ENCODE results near the gene SAMD9.

Gene SAMD9

DNA sequence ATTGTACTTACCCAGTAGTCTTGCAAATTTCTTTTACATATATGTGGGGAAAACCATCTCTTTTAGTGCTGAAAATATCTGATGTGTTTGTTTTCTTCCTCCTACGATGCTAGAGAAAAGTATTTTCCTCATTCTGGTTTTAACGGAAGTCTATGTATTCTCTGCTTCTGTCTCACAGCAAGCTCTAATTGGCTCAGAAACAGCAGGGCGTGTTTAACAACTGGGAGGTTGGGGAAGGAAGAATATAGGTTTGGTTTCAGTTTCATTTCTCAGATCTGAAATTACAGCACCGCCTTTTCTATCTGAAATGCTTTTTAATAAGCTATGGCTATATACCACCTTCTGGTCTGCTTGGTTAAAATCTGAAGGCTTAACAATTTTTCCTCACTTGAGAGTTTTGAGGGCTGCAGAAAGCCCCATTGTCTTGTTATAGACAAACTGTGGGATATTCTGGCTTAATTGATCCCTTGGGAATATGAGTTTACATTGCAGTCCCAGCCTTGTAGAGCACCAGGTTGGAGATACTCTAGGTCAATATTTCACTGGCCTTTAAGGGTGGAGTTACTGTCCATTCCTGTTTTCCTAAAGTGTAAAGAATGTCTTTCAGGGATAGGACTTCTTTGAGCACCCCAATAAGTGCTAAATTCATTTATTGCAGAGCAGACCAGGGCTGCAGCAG lies at the start of gene SAMD9:
Gene SAMD9 (minus strand): TSS at position 128 of the 679 bp plus-strand sequence. CDS start 11,882 bp downstream, outside the sequence.
- H3K4me1 Mint-ChIP-seq, result peaks cover 35% of the 10 kb centered on the region
- H3K9me3 Mint-ChIP-seq, result peaks cover 5% of the 10 kb centered on the region
- peaks cover 45% of the 10 kb centered on the region for H3K36me3 Mint-ChIP-seq
- peak within 1 kb of the TSS; percentile 86 for H3K27ac Mint-ChIP-seq
- ATAC-seq, result peak; percentile 99
- peak within 1 kb of the TSS; percentile 76 for H3K4me3 Mint-ChIP-seq
- H3K27me3 Mint-ChIP-seq, result no peaks in the 10 kb centered on the region

DNA sequence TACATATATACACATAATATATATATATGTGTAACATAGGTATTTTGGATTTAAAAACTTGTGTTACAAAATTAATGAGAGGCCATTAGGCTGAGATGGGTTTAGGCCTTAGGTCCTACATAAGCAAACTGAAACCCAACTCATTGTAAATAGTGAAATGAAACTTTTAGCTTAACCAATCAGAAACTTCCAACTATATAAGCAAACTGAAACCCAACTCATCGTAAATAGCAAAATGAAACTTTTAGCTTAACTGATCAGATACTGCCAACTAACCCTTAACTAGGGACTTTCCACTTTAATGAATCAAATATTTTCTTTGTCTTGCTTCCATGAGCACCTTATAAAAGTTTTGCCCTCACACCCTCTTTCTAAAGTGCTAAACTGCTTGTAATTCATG lies 47.7 kb upstream of the SAMD9 start:
- H3K36me3 Mint-ChIP-seq, result peaks cover 14% of the 10 kb centered on the region
- peak overlapping the region; percentile 62 for H3K27ac Mint-ChIP-seq
- no peaks in the 10 kb centered on the region for H3K27me3 Mint-ChIP-seq
- H3K4me1 Mint-ChIP-seq, result no peaks in the 10 kb centered on the region
- peak; percentile 90 for ATAC-seq
- H3K9me3 Mint-ChIP-seq, result peaks cover 23% of the 10 kb centered on the region
- no peak overlapping the region for H3K4me3 Mint-ChIP-seq

DNA sequence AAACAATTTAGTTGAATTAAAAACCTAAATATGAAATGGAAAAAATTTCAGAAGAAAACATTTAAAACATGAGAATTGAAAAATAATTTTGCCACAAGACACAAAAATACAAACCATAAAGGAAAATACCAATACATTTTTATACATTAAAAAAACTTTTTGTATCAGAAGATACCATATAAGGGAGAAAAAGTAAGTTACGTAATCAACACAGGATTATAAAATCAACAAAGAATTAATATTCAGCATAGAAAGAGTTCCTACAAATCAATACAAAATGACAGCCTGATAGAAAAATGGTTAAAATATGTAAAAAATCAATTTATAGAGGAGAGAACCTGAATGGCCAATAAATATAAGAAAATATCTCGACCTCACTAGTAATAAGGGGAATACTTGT lies 47.0 kb upstream of the SAMD9 start:
- Mint-ChIP-seq H3K4me1 (no peaks in the 10 kb centered on the region), H3K4me3 (no peak overlapping the region), H3K27me3 (no peaks in the 10 kb centered on the region), H3K36me3 (peaks cover 14% of the 10 kb centered on the region), H3K9me3 (peaks cover 23% of the 10 kb centered on the region), H3K27ac (peak overlapping the region; percentile 62)
- no peak for ATAC-seq

DNA sequence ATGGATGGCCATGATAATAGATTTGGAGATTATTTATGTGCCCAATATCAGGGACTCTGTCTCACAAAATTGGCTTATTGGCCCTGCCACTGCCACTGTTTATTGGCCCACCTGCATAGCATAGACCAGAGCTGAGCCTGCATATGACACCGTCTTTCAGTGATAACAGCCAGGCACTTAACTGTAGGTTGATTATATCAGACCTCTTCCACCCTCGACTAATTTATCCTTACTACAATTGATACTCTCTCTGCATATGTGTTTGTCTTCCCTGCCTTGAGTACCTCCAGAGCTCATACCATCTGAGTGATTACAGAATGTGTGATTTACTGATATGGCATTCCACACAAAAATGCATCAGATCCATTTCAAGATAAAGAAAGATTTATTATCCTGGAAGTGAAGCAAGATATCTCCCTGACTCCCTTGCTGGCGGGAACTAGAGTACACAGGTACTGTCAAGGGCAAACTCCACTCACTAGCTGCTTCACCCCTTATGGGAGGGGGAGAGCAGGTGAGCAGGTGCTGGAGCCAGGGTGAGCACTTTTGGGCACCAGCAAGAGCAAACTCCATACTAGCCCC lies 43.5 kb upstream of the SAMD9 start:
- Mint-ChIP-seq H3K9me3 (peaks cover 10% of the 10 kb centered on the region), H3K27ac (no peak overlapping the region), H3K4me1 (no peaks in the 10 kb centered on the region), H3K27me3 (no peaks in the 10 kb centered on the region), H3K4me3 (no peak overlapping the region), H3K36me3 (no peaks in the 10 kb centered on the region)
- no peak for ATAC-seq

DNA sequence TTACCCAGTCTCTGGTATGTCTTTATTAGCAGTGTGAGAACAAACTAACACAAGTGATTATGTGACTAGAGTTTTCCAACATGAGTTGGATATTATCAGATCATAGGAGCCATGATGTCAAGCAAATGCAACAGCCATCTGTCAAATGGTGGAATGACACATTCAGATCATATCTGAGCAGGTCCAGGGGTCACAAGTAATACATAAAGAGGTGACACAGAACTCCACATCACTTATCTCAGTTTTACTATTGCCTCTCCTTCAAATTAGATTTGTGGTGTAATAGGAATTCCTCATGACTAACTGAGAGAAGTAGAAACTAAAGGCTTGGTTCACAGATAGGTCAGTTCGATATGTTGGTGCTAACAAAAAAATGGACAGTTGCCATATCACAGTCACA lies 42.6 kb upstream of the SAMD9 start:
- H3K27ac Mint-ChIP-seq, result no peak overlapping the region
- peaks cover 10% of the 10 kb centered on the region for H3K9me3 Mint-ChIP-seq
- no peaks in the 10 kb centered on the region for H3K4me1 Mint-ChIP-seq
- no peak for ATAC-seq
- H3K4me3 Mint-ChIP-seq, result no peak overlapping the region
- H3K27me3 Mint-ChIP-seq, result no peaks in the 10 kb centered on the region
- H3K36me3 Mint-ChIP-seq, result no peaks in the 10 kb centered on the region

DNA sequence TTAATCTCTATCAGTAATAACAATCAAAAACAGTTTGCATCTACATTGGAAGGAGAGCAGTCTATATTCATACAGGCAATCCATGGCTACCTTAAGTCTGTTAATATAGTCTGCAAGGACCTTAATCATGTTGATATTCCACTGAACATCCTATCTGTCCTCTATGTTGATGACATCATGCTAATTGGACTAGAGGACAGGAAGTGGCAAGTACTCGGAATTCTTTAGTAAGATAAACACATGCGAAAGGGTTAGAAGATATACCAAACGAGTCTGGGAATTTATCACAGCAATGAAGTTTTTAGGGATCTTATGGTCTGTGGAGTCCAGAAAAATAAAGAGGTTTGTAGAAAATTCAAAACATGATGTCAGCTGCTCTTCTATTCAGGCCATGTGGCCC lies 41.7 kb upstream of the SAMD9 start:
- no peak overlapping the region for H3K27ac Mint-ChIP-seq
- H3K4me1 Mint-ChIP-seq, result no peaks in the 10 kb centered on the region
- peaks cover 10% of the 10 kb centered on the region for H3K9me3 Mint-ChIP-seq
- H3K4me3 Mint-ChIP-seq, result no peak overlapping the region
- no peaks in the 10 kb centered on the region for H3K27me3 Mint-ChIP-seq
- ATAC-seq, result no peak
- H3K36me3 Mint-ChIP-seq, result no peaks in the 10 kb centered on the region

DNA sequence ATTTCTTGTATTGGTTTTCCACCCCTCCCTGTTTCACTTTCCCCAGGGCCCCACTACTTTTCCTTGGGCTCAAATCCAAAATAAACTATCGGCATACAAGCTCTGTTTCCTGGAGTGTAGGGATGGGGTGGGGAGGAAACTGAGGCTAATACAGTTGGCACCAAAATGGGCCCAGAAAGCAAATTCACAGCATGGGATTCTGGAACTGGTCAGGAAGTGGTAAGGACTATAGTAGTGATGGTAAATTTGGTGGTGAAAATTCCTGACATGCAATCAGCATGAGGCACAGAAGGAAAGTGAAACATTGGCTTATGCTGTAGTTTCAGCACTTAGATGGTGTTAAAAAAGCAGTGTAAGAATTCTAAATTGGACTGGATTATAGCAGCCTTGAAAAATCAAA lies 39.1 kb upstream of the SAMD9 start:
- no peaks in the 10 kb centered on the region for H3K36me3 Mint-ChIP-seq
- ATAC-seq, result no peak
- no peak overlapping the region for H3K27ac Mint-ChIP-seq
- H3K4me3 Mint-ChIP-seq, result no peak overlapping the region
- no peaks in the 10 kb centered on the region for H3K4me1 Mint-ChIP-seq
- H3K9me3 Mint-ChIP-seq, result peaks cover 7% of the 10 kb centered on the region
- no peaks in the 10 kb centered on the region for H3K27me3 Mint-ChIP-seq

DNA sequence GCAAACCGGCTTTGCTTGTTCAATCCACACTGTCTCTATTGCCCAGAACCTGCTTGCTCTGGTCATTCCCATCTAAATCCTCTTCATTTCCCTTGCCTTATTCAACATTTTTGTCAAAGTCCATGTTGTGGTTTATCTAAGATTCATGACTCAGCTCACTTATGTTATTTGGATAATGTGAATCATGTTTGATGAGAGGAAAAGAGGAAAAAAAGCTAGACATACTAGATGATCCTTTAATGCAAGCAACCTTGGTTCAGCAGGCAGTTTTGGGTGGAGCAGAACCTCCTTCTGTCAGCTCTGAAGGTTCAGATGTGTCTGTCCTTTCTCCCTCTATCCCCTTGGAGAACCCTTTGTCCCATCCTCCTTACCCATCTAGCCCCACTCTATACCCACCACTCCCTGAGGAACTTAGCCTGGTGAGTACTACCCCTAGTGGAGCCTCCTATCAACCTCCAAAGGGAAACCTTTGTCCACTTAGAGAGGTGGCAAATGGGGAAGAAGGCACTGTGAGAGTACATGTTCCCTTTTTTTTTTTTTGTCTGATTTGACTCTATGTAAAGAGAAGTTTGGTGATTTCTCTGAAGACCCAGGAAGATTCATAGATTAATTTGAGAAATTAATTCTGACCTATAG lies 32.5 kb upstream of the SAMD9 start:
- no peak for ATAC-seq
- peaks cover 47% of the 10 kb centered on the region for H3K4me1 Mint-ChIP-seq
- no peaks in the 10 kb centered on the region for H3K9me3 Mint-ChIP-seq
- H3K27me3 Mint-ChIP-seq, result no peaks in the 10 kb centered on the region
- peaks cover 7% of the 10 kb centered on the region for H3K36me3 Mint-ChIP-seq
- no peak overlapping the region for H3K4me3 Mint-ChIP-seq
- peak overlapping the region; percentile 100 for H3K27ac Mint-ChIP-seq

DNA sequence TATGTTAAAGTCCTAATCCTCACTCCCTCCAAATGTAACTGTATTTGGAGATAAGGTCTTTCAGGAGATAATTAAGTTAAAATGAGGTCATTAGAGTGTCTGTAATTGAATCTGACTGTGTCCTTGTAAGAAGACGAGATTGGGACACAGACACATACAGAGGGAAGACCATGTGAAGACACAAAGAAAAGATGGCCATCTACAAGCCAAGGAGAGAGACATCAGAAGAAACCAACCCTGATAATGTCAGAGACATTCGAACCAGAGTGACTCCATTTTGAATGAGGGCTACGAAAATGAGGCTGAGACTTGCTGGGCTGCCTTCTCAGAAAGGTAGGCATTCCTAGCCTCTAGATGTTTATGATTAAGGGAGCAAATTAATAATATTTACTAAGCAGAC lies 30.9 kb upstream of the SAMD9 start:
- H3K27me3 Mint-ChIP-seq, result no peaks in the 10 kb centered on the region
- no peaks in the 10 kb centered on the region for H3K9me3 Mint-ChIP-seq
- H3K4me3 Mint-ChIP-seq, result peak overlapping the region; percentile 79
- H3K36me3 Mint-ChIP-seq, result peaks cover 7% of the 10 kb centered on the region
- peaks cover 47% of the 10 kb centered on the region for H3K4me1 Mint-ChIP-seq
- ATAC-seq, result no peak
- H3K27ac Mint-ChIP-seq, result peak overlapping the region; percentile 100

DNA sequence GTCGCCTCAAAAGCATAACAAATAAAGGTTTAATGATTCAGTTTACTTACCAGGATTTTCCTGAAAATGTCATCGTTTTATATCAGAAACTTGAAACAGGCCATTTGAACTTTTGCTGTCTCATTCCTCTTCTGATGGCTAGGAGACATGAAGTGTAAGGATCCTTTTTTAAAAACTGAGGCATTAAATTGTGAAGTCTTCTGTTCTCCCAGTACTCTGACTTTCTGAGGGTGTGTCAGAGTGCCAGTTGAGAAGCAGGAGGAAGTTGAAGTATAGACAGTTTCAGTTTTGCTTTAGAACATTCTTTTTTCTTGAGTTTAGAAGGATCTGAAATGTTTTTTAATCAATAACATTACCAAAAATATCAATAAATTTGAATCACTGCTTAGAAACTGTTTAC lies 30.4 kb upstream of the SAMD9 start, which contains the start of gene SAMD9L:
Gene SAMD9L (minus strand): TSS at position 242 of the 400 bp plus-strand sequence. CDS start 12,414 bp downstream, outside the sequence.
- Mint-ChIP-seq H3K4me3 (peak within 1 kb of the TSS; percentile 80), H3K27ac (peak within 1 kb of the TSS; percentile 100), H3K4me1 (peaks cover 47% of the 10 kb centered on the region), H3K36me3 (peaks cover 13% of the 10 kb centered on the region), H3K9me3 (no peaks in the 10 kb centered on the region), H3K27me3 (no peaks in the 10 kb centered on the region)
- ATAC-seq, result peak; percentile 61

DNA sequence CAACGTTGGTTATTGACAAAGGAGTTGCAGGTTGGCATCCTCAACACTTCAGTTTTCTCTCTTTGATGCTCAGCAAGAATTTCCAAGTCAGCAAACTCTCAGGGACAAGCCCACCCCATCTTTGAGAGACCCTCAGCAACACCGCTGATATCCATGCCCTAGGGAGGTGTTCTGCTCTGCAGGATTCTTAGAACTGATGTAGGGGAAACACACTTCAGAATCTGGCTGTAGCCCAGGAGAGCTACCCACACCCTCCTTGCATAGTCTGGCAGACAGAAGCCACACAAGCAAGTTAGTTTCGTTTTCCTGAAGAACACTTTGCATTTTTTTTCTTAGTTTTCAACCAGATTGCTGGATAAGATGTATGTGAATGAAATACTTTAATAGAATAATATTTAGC lies 29.6 kb upstream of the SAMD9 start:
- Mint-ChIP-seq H3K36me3 (peaks cover 18% of the 10 kb centered on the region), H3K4me3 (peak overlapping the region; percentile 80), H3K27ac (peak overlapping the region; percentile 100), H3K27me3 (no peaks in the 10 kb centered on the region), H3K9me3 (no peaks in the 10 kb centered on the region), H3K4me1 (peaks cover 47% of the 10 kb centered on the region)
- ATAC-seq, result peak; percentile 83

DNA sequence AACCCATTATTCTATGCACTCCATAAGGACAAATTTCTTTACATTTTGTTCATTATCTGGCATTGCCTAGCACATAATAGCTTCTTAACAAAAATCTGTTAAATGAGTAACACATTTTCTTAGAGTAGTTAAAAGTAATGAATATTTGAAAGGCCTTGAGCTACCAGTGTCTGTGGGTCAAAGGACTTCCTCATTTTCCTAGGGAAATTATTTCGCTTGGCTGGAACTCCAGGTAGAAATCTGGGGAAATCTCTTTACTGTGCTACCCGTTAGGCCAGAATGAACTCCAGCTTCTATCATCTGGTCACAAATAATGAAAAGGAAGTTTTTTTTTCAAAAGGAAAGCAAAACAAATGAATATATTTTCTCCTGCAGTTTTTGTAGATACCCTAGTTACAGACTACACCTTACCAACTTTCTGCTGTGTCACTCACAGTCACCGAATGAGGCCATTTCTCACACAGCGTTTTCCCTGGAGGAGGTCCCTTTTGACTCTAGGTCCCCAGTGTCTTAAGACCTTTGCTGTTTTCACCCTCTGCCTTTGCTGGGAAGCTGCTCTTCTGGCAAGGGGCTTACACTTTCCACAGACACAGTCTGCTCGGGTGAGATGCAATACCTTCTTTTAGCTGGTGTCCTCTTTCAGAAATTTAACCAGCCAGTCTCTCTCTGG lies 28.8 kb upstream of the SAMD9 start:
- Mint-ChIP-seq H3K4me1 (peaks cover 47% of the 10 kb centered on the region), H3K4me3 (peak overlapping the region; percentile 80), H3K36me3 (peaks cover 18% of the 10 kb centered on the region), H3K27me3 (no peaks in the 10 kb centered on the region), H3K27ac (peak overlapping the region; percentile 100), H3K9me3 (no peaks in the 10 kb centered on the region)
- peak; percentile 66 for ATAC-seq

DNA sequence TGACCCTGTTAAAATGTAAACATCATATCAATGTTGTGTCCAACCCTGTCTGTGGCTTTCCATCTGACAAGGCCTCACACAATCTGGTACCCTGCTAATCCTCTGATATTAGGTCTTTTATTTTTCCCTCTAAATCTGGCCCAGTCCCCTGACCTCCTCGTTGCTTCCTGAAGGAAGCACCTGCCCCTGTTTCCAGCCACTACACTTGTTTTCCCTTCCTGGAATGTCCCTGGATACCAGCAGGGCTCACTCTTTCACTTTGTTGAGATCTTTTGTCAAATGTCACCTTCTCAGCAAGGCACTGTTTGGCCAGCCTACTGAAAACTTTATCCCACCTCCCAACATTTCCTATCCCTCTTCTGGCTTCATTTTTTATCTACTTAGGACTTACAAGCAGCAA lies 28.3 kb upstream of the SAMD9 start:
- H3K4me3 Mint-ChIP-seq, result peak overlapping the region; percentile 70
- H3K27ac Mint-ChIP-seq, result peak overlapping the region; percentile 100
- H3K4me1 Mint-ChIP-seq, result peaks cover 46% of the 10 kb centered on the region
- no peaks in the 10 kb centered on the region for H3K9me3 Mint-ChIP-seq
- H3K36me3 Mint-ChIP-seq, result peaks cover 18% of the 10 kb centered on the region
- ATAC-seq, result no peak
- H3K27me3 Mint-ChIP-seq, result no peaks in the 10 kb centered on the region

DNA sequence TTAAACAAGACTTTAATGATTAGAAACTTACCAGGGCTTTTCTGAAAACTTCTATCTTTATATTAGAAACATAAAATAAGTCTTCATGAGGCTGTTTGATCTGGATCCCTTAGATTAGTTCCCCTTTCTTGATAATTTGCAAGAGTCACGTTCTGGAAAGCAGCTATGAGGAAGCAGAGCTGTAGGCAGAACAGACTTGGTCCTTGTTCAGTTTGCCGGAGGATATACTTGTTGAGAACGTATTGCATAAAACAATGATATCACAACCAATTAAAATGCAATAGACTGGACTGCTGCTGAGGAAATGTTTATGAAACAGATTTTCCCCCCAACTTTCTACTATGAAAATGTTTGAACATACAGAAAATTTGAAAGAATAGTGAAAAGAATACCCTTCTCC lies 27.6 kb upstream of the SAMD9 start:
- H3K4me3 Mint-ChIP-seq, result peak overlapping the region; percentile 5
- H3K27me3 Mint-ChIP-seq, result no peaks in the 10 kb centered on the region
- H3K9me3 Mint-ChIP-seq, result no peaks in the 10 kb centered on the region
- H3K27ac Mint-ChIP-seq, result peak overlapping the region; percentile 100
- ATAC-seq, result peak; percentile 69
- H3K36me3 Mint-ChIP-seq, result peaks cover 18% of the 10 kb centered on the region
- peaks cover 40% of the 10 kb centered on the region for H3K4me1 Mint-ChIP-seq

DNA sequence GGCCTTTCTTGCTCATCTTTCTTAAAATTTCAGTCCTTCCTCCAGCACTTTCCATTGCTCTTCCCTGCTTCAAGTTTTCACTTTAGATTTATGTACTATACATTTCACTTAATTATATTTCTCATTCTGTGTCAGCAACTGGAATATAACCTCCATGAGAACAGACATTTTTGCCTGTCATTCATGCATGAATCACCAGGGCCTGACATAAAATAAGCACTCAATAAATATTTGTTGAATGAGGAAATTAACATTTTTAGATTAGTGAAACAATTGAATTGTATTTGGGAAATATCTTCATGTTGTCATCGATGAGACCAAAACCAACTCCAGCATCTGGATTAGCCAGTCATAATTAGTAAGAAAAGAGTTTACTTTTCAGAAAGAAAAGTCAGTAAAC lies 24.3 kb upstream of the SAMD9 start:
- H3K27me3 Mint-ChIP-seq, result no peaks in the 10 kb centered on the region
- peaks cover 4% of the 10 kb centered on the region for H3K9me3 Mint-ChIP-seq
- H3K4me1 Mint-ChIP-seq, result peaks cover 16% of the 10 kb centered on the region
- ATAC-seq, result no peak
- no peak overlapping the region for H3K27ac Mint-ChIP-seq
- H3K36me3 Mint-ChIP-seq, result peaks cover 31% of the 10 kb centered on the region
- no peak overlapping the region for H3K4me3 Mint-ChIP-seq
